Neuron (in vitro differentiated cells): ENCODE results near the gene IER3IP1.

Experiments
- H2AFZ ChIP-seq: one replicate; pipeline ENCODE4 v1.6.1; 2013; ENCODE audit warnings: low read depth, mild to moderate bottlenecking, inconsistent platforms, low read length, moderate library complexity
- H3K27me3 ChIP-seq: one replicate; pipeline ENCODE4 v1.6.1; 2013; ENCODE audit warnings: low read length; ENCODE audit not compliant: insufficient read depth
- H3K36me3 ChIP-seq: one replicate; pipeline ENCODE4 v1.6.1; 2013; ENCODE audit warnings: low read length; ENCODE audit not compliant: insufficient read depth
- H3K4me1 ChIP-seq: one replicate; pipeline ENCODE4 v1.6.1; 2013; ENCODE audit warnings: low read length; ENCODE audit not compliant: insufficient read depth
- H3K4me3 ChIP-seq: 2 replicates; pipeline ENCODE4 v1.5.1; 2013; ENCODE audit warnings: mild to moderate bottlenecking, low read length, moderate library complexity
- H3K9me3 ChIP-seq: one replicate; pipeline ENCODE4 v1.6.1; 2013; ENCODE audit warnings: low read length

Gene IER3IP1

GRCh38 chr18:47108373-47108772, 67.8 kb downstream of the IER3IP1 start:
- peaks cover 6% of the 10 kb centered on the region for H3K4me1 ChIP-seq
- H3K4me3 ChIP-seq = no peak overlapping the region
- no peaks in the 10 kb centered on the region for H3K9me3 ChIP-seq
- no peaks in the 10 kb centered on the region for H3K27me3 ChIP-seq
- H3K36me3 ChIP-seq = peaks cover 62% of the 10 kb centered on the region
- no peak overlapping the region for H2AFZ ChIP-seq
